H9 (cell line): ENCODE measurements around the gene ABCA7. TPM values are rescaled to one million over a fixed set of nuclear protein-coding genes. Genes with fewer than 3 reads are reported as not detected.
A peak's percentile ranks its signal among the peaks of the same experiment; 100 is the strongest.

Experiments
- DNase-seq: peaks from one replicate; pipeline ENCODE4 v3.0.0-alpha.2; 2017
- H2AFZ ChIP-seq: one replicate; pipeline ENCODE4 v1.6.1; 2013; ENCODE audit warnings: mild to moderate bottlenecking, low read length, control low read depth, moderate library complexity
- H2AK5ac ChIP-seq: 2 replicates; pipeline ENCODE4 v1.6.1; 2013; ENCODE audit warnings: low read length, control low read depth, mixed read lengths; ENCODE audit not compliant: insufficient read length
- H2BK120ac ChIP-seq: one replicate; pipeline ENCODE4 v1.6.1; 2013; ENCODE audit warnings: low read depth, mild to moderate bottlenecking, low read length, control low read depth, inconsistent platforms; ENCODE audit not compliant: poor library complexity, severe bottlenecking
- H2BK12ac ChIP-seq: 2 replicates; pipeline ENCODE4 v1.6.1; 2013; ENCODE audit warnings: low read length, control low read depth, mixed read lengths, low read depth; ENCODE audit not compliant: insufficient read length
- H2BK15ac ChIP-seq: 2 replicates; pipeline ENCODE4 v1.6.1; 2013; ENCODE audit warnings: low read depth, low read length, control low read depth
- H2BK20ac ChIP-seq: one replicate; pipeline ENCODE4 v1.6.1; 2013; ENCODE audit warnings: low read depth, mild to moderate bottlenecking, low read length, control low read depth, inconsistent platforms; ENCODE audit not compliant: poor library complexity, severe bottlenecking
- H2BK5ac ChIP-seq: 2 replicates; pipeline ENCODE4 v1.6.1; 2013; ENCODE audit warnings: low read length, control low read depth, mixed read lengths; ENCODE audit not compliant: insufficient read length
- H3K14ac ChIP-seq: 2 replicates; pipeline ENCODE4 v1.6.1; 2013; ENCODE audit warnings: low read length, control low read depth; ENCODE audit not compliant: insufficient read depth
- H3K18ac ChIP-seq: 2 replicates; pipeline ENCODE4 v1.6.1; 2013; ENCODE audit warnings: low read depth, mild to moderate bottlenecking, mixed read lengths, low read length, control low read depth; ENCODE audit not compliant: insufficient read length
- H3K23ac ChIP-seq: 2 replicates; pipeline ENCODE4 v1.6.1; 2013; ENCODE audit warnings: low read length, control low read depth, mixed read lengths, low read depth; ENCODE audit not compliant: insufficient read length
- H3K23me2 ChIP-seq: 2 replicates; pipeline ENCODE4 v1.6.1; 2013; ENCODE audit warnings: low read depth, mild to moderate bottlenecking, mixed read lengths, low read length, control low read depth; ENCODE audit not compliant: insufficient read length, poor library complexity, severe bottlenecking
- H3K27ac ChIP-seq: 2 replicates; pipeline ENCODE4 v1.5.1; 2013; ENCODE audit warnings: low read length, control low read depth, mixed read lengths, low read depth; ENCODE audit not compliant: insufficient read length
- H3K27me3 ChIP-seq: 2 replicates; pipeline ENCODE4 v1.6.1; 2013; ENCODE audit warnings: low read length, control low read depth, inconsistent platforms; ENCODE audit not compliant: insufficient read depth
- H3K4ac ChIP-seq: 2 replicates; pipeline ENCODE4 v1.6.1; 2013; ENCODE audit warnings: low read depth, mild to moderate bottlenecking, control low read depth, inconsistent platforms, low read length, moderate library complexity
- H3K4me1 ChIP-seq: 2 replicates; pipeline ENCODE4 v1.6.1; 2013; ENCODE audit warnings: low read length, control low read depth, inconsistent platforms; ENCODE audit not compliant: insufficient read depth
- H3K4me2 ChIP-seq: 2 replicates; pipeline ENCODE4 v1.6.1; 2013; ENCODE audit warnings: low read length, control low read depth, mixed read lengths; ENCODE audit not compliant: insufficient read length, insufficient read depth
- H3K56ac ChIP-seq: 2 replicates; pipeline ENCODE4 v1.6.1; 2013; ENCODE audit warnings: low read depth, mild to moderate bottlenecking, mixed read lengths, low read length, control low read depth; ENCODE audit not compliant: insufficient read length
- H3K79me1 ChIP-seq: 2 replicates; pipeline ENCODE4 v1.6.1; 2013; ENCODE audit warnings: low read depth, mild to moderate bottlenecking, moderate library complexity, low read length, control low read depth, inconsistent platforms; ENCODE audit not compliant: insufficient read depth, poor library complexity, severe bottlenecking
- H3K79me2 ChIP-seq: 2 replicates; pipeline ENCODE4 v1.6.1; 2013; ENCODE audit warnings: low read length, control low read depth, inconsistent platforms; ENCODE audit not compliant: insufficient read depth
- H3K9ac ChIP-seq: 2 replicates; pipeline ENCODE4 v1.6.1; 2013; ENCODE audit warnings: low read length, control low read depth, mixed read lengths; ENCODE audit not compliant: insufficient read length; ENCODE audit errors: extremely low read depth
- H3K9me3 ChIP-seq: one replicate; pipeline ENCODE4 v1.6.1; 2013; ENCODE audit warnings: low read depth, low read length, inconsistent platforms; ENCODE audit not compliant: control insufficient read depth
- H3T11ph ChIP-seq: one replicate; pipeline ENCODE4 v1.6.1; 2013; ENCODE audit warnings: mild to moderate bottlenecking, low read length, control low read depth, inconsistent platforms
- H4K20me1 ChIP-seq: one replicate; pipeline ENCODE4 v1.6.1; 2013; ENCODE audit not compliant: control insufficient read depth, insufficient read length, insufficient read depth
- H4K5ac ChIP-seq: 2 replicates; pipeline ENCODE4 v1.6.1; 2013; ENCODE audit warnings: low read depth, mild to moderate bottlenecking, mixed read lengths, low read length, control low read depth; ENCODE audit not compliant: insufficient read length
- H4K8ac ChIP-seq: replicated peaks from 2 replicates; pipeline ENCODE4 v1.6.1; 2013; ENCODE audit warnings: low read length, control low read depth, mixed read lengths, low read depth; ENCODE audit not compliant: insufficient read length
- H4K91ac ChIP-seq: 2 replicates; pipeline ENCODE4 v1.6.1; 2013; ENCODE audit warnings: low read depth, mild to moderate bottlenecking, moderate library complexity, mixed read lengths, low read length, control low read depth; ENCODE audit not compliant: insufficient read length
- H3K27ac Mint-ChIP-seq, 3 experiments: 2 replicates in 2 of 3; 3 replicates in 1 of 3; pipeline ENCODE4 v1.8.0; 2020 to 2021; ENCODE audit warnings: mixed read lengths in 3 of 3, mild to moderate bottlenecking in 1 of 3, moderate library complexity in 1 of 3
- H3K27me3 Mint-ChIP-seq: 2 replicates; pipeline ENCODE4 v1.8.0; 2021; ENCODE audit warnings: low read depth, mild to moderate bottlenecking, moderate library complexity, mixed read lengths
- H3K36me3 Mint-ChIP-seq, 3 experiments: 2 replicates in 2 of 3; 3 replicates in 1 of 3; pipeline ENCODE4 v1.8.0; 2020 to 2021; ENCODE audit warnings: low read depth in 3 of 3, mixed read lengths in 3 of 3; ENCODE audit not compliant: insufficient read depth in 1 of 3
- H3K4me1 Mint-ChIP-seq, 2 experiments: 2 replicates each; pipeline ENCODE4 v1.8.0; 2020; ENCODE audit warnings: mixed read lengths in 2 of 2
- H3K4me3 Mint-ChIP-seq, 2 experiments: 2 replicates in 1 of 2; 3 replicates in 1 of 2; pipeline ENCODE4 v1.8.0; 2020 to 2021; ENCODE audit warnings: mild to moderate bottlenecking in 2 of 2, mixed read lengths in 2 of 2, moderate library complexity in 1 of 2
- H3K9me3 Mint-ChIP-seq, 2 experiments: 2 replicates in 1 of 2; 3 replicates in 1 of 2; pipeline ENCODE4 v1.8.0; 2020; ENCODE audit warnings: mild to moderate bottlenecking in 2 of 2, mixed read lengths in 2 of 2, moderate library complexity in 1 of 2
- CTCF ChIP-seq: fragments of 200-600 bp; sonication (generic); conservative IDR thresholded peaks from 3 replicates; pipeline ENCODE4 v1.8.0; 2021; ENCODE audit warnings: antibody characterized with exemption, mild to moderate bottlenecking
- WGBS: extraction: QIAGEN DNeasy Blood & Tissue Kit; methylation state at CpG from one replicate; pipeline ENCODE4 v1.1.7; 2013; ENCODE audit warnings: missing lambda C conversion rate, low lambda C conversion rate, mixed read lengths; ENCODE audit not compliant: insufficient read length; ENCODE audit errors: extremely low coverage; 5-methylcytosine and 5-hydroxymethylcytosine counted together
- total RNA-seq: library from RNA; stranded (reverse); gene quantifications from 2 replicates; pipeline ENCODE4 v1.2.1, GENCODE V29; 2021

The ABCA7 gene
- total RNA-seq, 1 experiment from 2014 or later = 34.6 TPM

- WGBS = no CpG with 5 or more reads among the region's 37 CpGs
- no peak overlapping the region for H2BK15ac ChIP-seq
- no peaks in the 10 kb centered on the region for H3K79me1 ChIP-seq
- H2BK12ac ChIP-seq = no peak overlapping the region
- Mint-ChIP-seq H3K4me3 (peak overlapping the region in 1 of 2 experiments; percentile 48; a peak in 2 of 5 replicates), H3K27me3 (peaks cover 18% of the 10 kb centered on the region), H3K9me3 (no peaks in the 10 kb centered on the region), H3K27ac (0 out of 7 replicates have a peak overlapping the region, but pooled peaks of 1 of the 3 experiments have one; percentile 57), H3K36me3 (peaks cover 0 to 5% (median 0%) of the 10 kb centered on the region in 3 experiments; a peak in 1 of 7 replicates), H3K4me1 (peaks cover 11 to 35% of the 10 kb centered on the region in 2 experiments)
- H3K9me3 ChIP-seq = peaks cover 4% of the 10 kb centered on the region
- no peak overlapping the region for H2BK120ac ChIP-seq
- H4K20me1 ChIP-seq = no peaks in the 10 kb centered on the region
- H4K5ac ChIP-seq = no peak overlapping the region
- H3T11ph ChIP-seq = no peak overlapping the region
- no peak overlapping the region for H3K4me2 ChIP-seq
- H3K4ac ChIP-seq = no peak overlapping the region
- peaks cover 5% of the 10 kb centered on the region; the same call in 1 of the 2 replicates for H3K4me1 ChIP-seq
- no peak overlapping the region for H2BK5ac ChIP-seq
- no peak overlapping the region for H2BK20ac ChIP-seq
- no peaks in the 10 kb centered on the region; the same call in 1 of the 2 replicates for H3K27me3 ChIP-seq
- H3K56ac ChIP-seq = no peak overlapping the region
- no peak overlapping the region for H3K18ac ChIP-seq
- no peak overlapping the region for H4K91ac ChIP-seq
- no peak for TF ChIP-seq CTCF
- DNase-seq = no peak
- H2AFZ ChIP-seq = no peak overlapping the region
- H3K14ac ChIP-seq = no peak overlapping the region
- H4K8ac ChIP-seq = no peak overlapping the region
- no peak overlapping the region for H3K27ac ChIP-seq
- H3K79me2 ChIP-seq = no peaks in the 10 kb centered on the region
- no peak overlapping the region for H2AK5ac ChIP-seq
- peaks cover 22% of the 10 kb centered on the region for H3K23me2 ChIP-seq
- H3K23ac ChIP-seq = no peak overlapping the region
- H3K9ac ChIP-seq = no peak overlapping the region
Observed at GRCh38 chr19:1063030-1063908, 23.4 kb downstream of the ABCA7 start.
